SW480 (cell line): ENCODE data around the gene MBD6.

ENCODE experiments used
- DNase-seq: peaks from one replicate; pipeline ENCODE4 v3.0.0-alpha.2; 2016; ENCODE audit warnings: low spot score

Gene MBD6

GRCh38 chr12:57522011-57522886, at the start of gene MBD6:
TSS of gene MBD6 (plus strand) at chr12:57522824. CDS start at chr12:57524304, 1,480 bp downstream.
- peak; percentile 96 for DNase-seq

- DNase-seq: no peak
These were observed 49.2 kb upstream of the MBD6 start for GRCh38 chr12:57473392-57473791.

- DNase-seq: no peak
These were observed 48.7 kb upstream of the MBD6 start for GRCh38 chr12:57473886-57474285.

- no peak for DNase-seq
These were observed 48.2 kb upstream of the MBD6 start for GRCh38 chr12:57474430-57474829.

GRCh38 chr12:57474862-57475261, 47.8 kb upstream of the MBD6 start:
- DNase-seq: no peak

- no peak for DNase-seq
These were observed 47.1 kb upstream of the MBD6 start for GRCh38 chr12:57475271-57476161.

GRCh38 chr12:57476162-57476992, 46.2 kb upstream of the MBD6 start:
- DNase-seq: no peak

GRCh38 chr12:57476993-57477709, 45.5 kb upstream of the MBD6 start:
- no peak for DNase-seq

- DNase-seq: no peak
These were observed 44.6 kb upstream of the MBD6 start for GRCh38 chr12:57477710-57478681.

- no peak for DNase-seq
These were observed 43.6 kb upstream of the MBD6 start for GRCh38 chr12:57479043-57479375.

- no peak for DNase-seq
These were observed 43.1 kb upstream of the MBD6 start, which contains the start of gene ARHGAP9 for GRCh38 chr12:57479376-57480115. TSS of gene ARHGAP9 (minus strand) at chr12:57479866. CDS start at chr12:57479406, 460 bp downstream.

GRCh38 chr12:57481671-57482070, 41.0 kb upstream of the MBD6 start:
- no peak for DNase-seq

- DNase-seq: no peak
These were observed 39.2 kb upstream of the MBD6 start for GRCh38 chr12:57483466-57483865.

GRCh38 chr12:57485695-57486094, 36.9 kb upstream of the MBD6 start:
- no peak for DNase-seq

GRCh38 chr12:57487055-57487596, 35.5 kb upstream of the MBD6 start:
- DNase-seq: no peak

GRCh38 chr12:57487597-57488401, 34.8 kb upstream of the MBD6 start, which contains the start of gene MARS1:
TSS of gene MARS1 (plus strand) at chr12:57488068. CDS start at chr12:57488091, 23 bp downstream.
- DNase-seq: peak; percentile 99

- no peak for DNase-seq
These were observed 34.0 kb upstream of the MBD6 start for GRCh38 chr12:57488402-57489156.
